DMS153 treated with DMSO at 0.1 percent for 48 hours (cell line): ENCODE measurements around the gene CYP26B1.

Source experiments
- DNase-seq: peaks from one replicate; lab custom pipeline; 2025; ENCODE audit not compliant: unreplicated experiment; lab: John Stamatoyannopoulos, UW

Gene CYP26B1

GRCh38 chr2:72131371-72131891 lies 16.2 kb downstream of the CYP26B1 start:
- DNase-seq: no peak

GRCh38 chr2:72130659-72131360 lies 16.9 kb downstream of the CYP26B1 start:
- DNase-seq: no peak

- no peak for DNase-seq
These were observed 17.9 kb downstream of the CYP26B1 start for GRCh38 chr2:72129681-72130340.

- no peak for DNase-seq
These were observed 18.8 kb downstream of the CYP26B1 start for GRCh38 chr2:72128843-72129227.

- no peak for DNase-seq
These were observed 19.4 kb downstream of the CYP26B1 start for GRCh38 chr2:72128059-72128842.

- no peak for DNase-seq
These were observed 20.1 kb downstream of the CYP26B1 start for GRCh38 chr2:72127401-72128058.

GRCh38 chr2:72126186-72127100 lies 21.2 kb downstream of the CYP26B1 start:
- no peak for DNase-seq

GRCh38 chr2:72124376-72124775 lies 23.3 kb downstream of the CYP26B1 start:
- no peak for DNase-seq

- DNase-seq: no peak
These were observed 26.5 kb downstream of the CYP26B1 start for GRCh38 chr2:72121153-72121552.

GRCh38 chr2:72118951-72119350 lies 28.7 kb downstream of the CYP26B1 start:
- DNase-seq: no peak

GRCh38 chr2:72118386-72118785 lies 29.3 kb downstream of the CYP26B1 start:
- no peak for DNase-seq

GRCh38 chr2:72117718-72118117 lies 29.9 kb downstream of the CYP26B1 start:
- no peak for DNase-seq

GRCh38 chr2:72117029-72117428 lies 30.6 kb downstream of the CYP26B1 start:
- no peak for DNase-seq

GRCh38 chr2:72116081-72116533 lies 31.6 kb downstream of the CYP26B1 start:
- DNase-seq: no peak

- DNase-seq: no peak
These were observed 32.3 kb downstream of the CYP26B1 start for GRCh38 chr2:72115110-72116080.

GRCh38 chr2:72114693-72115051 lies 33.0 kb downstream of the CYP26B1 start:
- DNase-seq: no peak

GRCh38 chr2:72113847-72114692 lies 33.6 kb downstream of the CYP26B1 start:
- DNase-seq: no peak
